HL-60 (cell line): ENCODE results near the gene NRP1.

Experiments used
- DNase-seq, 2 experiments: peaks; one replicate each; pipeline ENCODE4 v3.0.0-alpha.2; 2010 to 2020; ENCODE audit warnings: low read depth in 1 of 2, low spot score in 1 of 2
- H3K27ac ChIP-seq: fragments of 250-450 bp; sonication (Bioruptor Pico); replicated peaks from 2 replicates; pipeline ENCODE4 v1.5.1; 2020; ENCODE audit warnings: mild to moderate bottlenecking, moderate library complexity
- H3K27me3 ChIP-seq: fragments of 250-450 bp; sonication (Bioruptor Pico); 2 replicates; pipeline ENCODE4 v1.5.1; 2021; ENCODE audit warnings: mild to moderate bottlenecking, moderate library complexity; ENCODE audit not compliant: insufficient read depth, poor library complexity, severe bottlenecking
- H3K4me3 ChIP-seq: replicated peaks from 2 replicates; pipeline ENCODE4 v1.5.1; 2011; ENCODE audit warnings: mild to moderate bottlenecking, control low read depth, low read length; ENCODE audit not compliant: insufficient read depth
- CTCF ChIP-seq: IDR thresholded peaks from one replicate; pipeline ENCODE4 v1.5.1; 2011; ENCODE audit warnings: low read length, control low read depth, inconsistent platforms; ENCODE audit not compliant: insufficient read depth
- GABPA ChIP-seq: IDR thresholded peaks from 2 replicates; pipeline ENCODE4 v1.6.1; 2012; ENCODE audit warnings: low read depth
- POLR2AphosphoS5 ChIP-seq: IDR thresholded peaks from 2 replicates; pipeline ENCODE4 v1.6.1; 2012; ENCODE audit warnings: low read depth
- REST ChIP-seq: IDR thresholded peaks from 2 replicates; pipeline ENCODE4 v1.6.1; 2012; ENCODE audit warnings: low read depth; ENCODE audit not compliant: insufficient replicate concordance
- SPI1 ChIP-seq: IDR thresholded peaks from 2 replicates; pipeline ENCODE4 v1.6.1; 2012; ENCODE audit warnings: low read depth, mild to moderate bottlenecking, borderline replicate concordance

The NRP1 gene

GRCh38 chr10:33214174-33214573 is 120.3 kb downstream of the NRP1 start:
- TF ChIP-seq POLR2AphosphoS5 (no peak), SPI1 (no peak), REST (no peak), CTCF (no peak), GABPA (no peak)
- no peak overlapping the region for H3K27ac ChIP-seq
- H3K4me3 ChIP-seq: no peak overlapping the region
- no peak for DNase-seq
- H3K27me3 ChIP-seq: no peaks in the 10 kb centered on the region

- no peak overlapping the region for H3K27ac ChIP-seq
- no peak for DNase-seq
- TF ChIP-seq GABPA (no peak), CTCF (no peak), SPI1 (no peak), REST (no peak), POLR2AphosphoS5 (no peak)
- no peaks in the 10 kb centered on the region for H3K27me3 ChIP-seq
- no peak overlapping the region for H3K4me3 ChIP-seq
These were observed 122.3 kb downstream of the NRP1 start for GRCh38 chr10:33212061-33212748.

- Histone ChIP-seq H3K27ac (no peak overlapping the region), H3K4me3 (no peak overlapping the region), H3K27me3 (no peaks in the 10 kb centered on the region)
- DNase-seq: no peak
- TF ChIP-seq REST (no peak), POLR2AphosphoS5 (no peak), SPI1 (no peak), GABPA (no peak), CTCF (no peak)
These were observed 123.2 kb downstream of the NRP1 start for GRCh38 chr10:33211106-33211878.
